IMR-90 (cell line): Measurements from ENCODE around the gene CCL5. TPM values are rescaled to one million over a fixed set of nuclear protein-coding genes. Genes with fewer than 3 reads are reported as not detected.

Experiments
- ATAC-seq: fragments of 200-7000 bp; cut with Tn5 transposase; 2 replicates; pipeline ENCODE4 v1.9.1; 2020; ENCODE audit warnings: low read depth, mild to moderate bottlenecking, moderate library complexity
- BruUV-seq: library from RNA; stranded (reverse); fragments of 400-500 nt; replicated peaks from 2 replicates; lab custom pipeline; 2021; lab: Mats Ljungman, UMichigan
- CTCF ChIA-PET: fragments of 300-600 bp; formaldehyde crosslinking; extraction: SDS; loops from one replicate; lab custom pipeline; 2021; ENCODE audit warnings: antibody characterized with exemption; lab: Yijun Ruan, JAX
- POLR2A ChIA-PET: fragments of 300-600 bp; sonication (Branson Sonifier 250); formaldehyde crosslinking; loops from one replicate; lab custom pipeline; 2022; ENCODE audit warnings: antibody characterized with exemption; ENCODE audit not compliant: unreplicated experiment; lab: Charles Lee
- DNase-seq: peaks from one replicate; pipeline ENCODE4 v3.0.0; 2013
- H2AFZ ChIP-seq: replicated peaks from 2 replicates; pipeline ENCODE3; 2013; ENCODE audit warnings: low read length, mild to moderate bottlenecking; ENCODE audit not compliant: poor library complexity
- H2AK5ac ChIP-seq: 2 replicates; pipeline ENCODE4 v1.6.1; 2013; ENCODE audit warnings: low read depth, low read length, inconsistent platforms
- H2AK9ac ChIP-seq: replicated peaks from 2 replicates; pipeline ENCODE3; 2013; ENCODE audit warnings: mild to moderate bottlenecking, low read depth, low read length, moderate library complexity; ENCODE audit not compliant: poor library complexity
- H2BK120ac ChIP-seq: 2 replicates; pipeline ENCODE4 v1.6.1; 2013; ENCODE audit warnings: low read depth, low read length, inconsistent platforms
- H2BK15ac ChIP-seq: 3 replicates; pipeline ENCODE4 v1.6.1; 2013; ENCODE audit warnings: low read depth, low read length, inconsistent platforms
- H2BK20ac ChIP-seq: 2 replicates; pipeline ENCODE4 v1.6.1; 2013; ENCODE audit warnings: low read depth, mild to moderate bottlenecking, inconsistent platforms, low read length, moderate library complexity
- H2BK5ac ChIP-seq: 2 replicates; pipeline ENCODE4 v1.6.1; 2013; ENCODE audit warnings: mild to moderate bottlenecking, low read depth, low read length, inconsistent platforms; ENCODE audit not compliant: poor library complexity, severe bottlenecking
- H3K14ac ChIP-seq: replicated peaks from 2 replicates; pipeline ENCODE4 v1.6.1; 2013; ENCODE audit warnings: low read depth, low read length, inconsistent platforms
- H3K18ac ChIP-seq: 2 replicates; pipeline ENCODE4 v1.6.1; 2013; ENCODE audit warnings: low read depth, low read length, control low read depth
- H3K23ac ChIP-seq: 2 replicates; pipeline ENCODE4 v1.6.1; 2013; ENCODE audit warnings: low read depth, low read length, inconsistent platforms
- H3K27ac ChIP-seq: 2 replicates; pipeline ENCODE4 v1.5.1; 2013; ENCODE audit warnings: mild to moderate bottlenecking, control low read depth, low read length; ENCODE audit not compliant: insufficient read depth
- H3K27me3 ChIP-seq: 2 replicates; pipeline ENCODE4 v1.6.1; 2013; ENCODE audit warnings: low read length; ENCODE audit not compliant: control insufficient read depth, insufficient read depth
- H3K36me3 ChIP-seq: 2 replicates; pipeline ENCODE4 v1.6.1; 2013; ENCODE audit warnings: low read length, mixed read lengths; ENCODE audit not compliant: control insufficient read depth, insufficient read depth
- H3K4ac ChIP-seq: 2 replicates; pipeline ENCODE4 v1.6.1; 2013; ENCODE audit warnings: low read depth, low read length, inconsistent platforms
- H3K4me1 ChIP-seq: 2 replicates; pipeline ENCODE4 v1.6.1; 2013; ENCODE audit warnings: low read length, mixed read lengths; ENCODE audit not compliant: control insufficient read depth, insufficient read depth
- H3K4me2 ChIP-seq: 2 replicates; pipeline ENCODE4 v1.6.1; 2013; ENCODE audit warnings: low read depth, mild to moderate bottlenecking, control low read depth, low read length, moderate library complexity
- H3K4me3 ChIP-seq: 2 replicates; pipeline ENCODE4 v1.5.1; 2013; ENCODE audit warnings: low read depth, mild to moderate bottlenecking, control low read depth, low read length, moderate library complexity; ENCODE audit not compliant: insufficient read depth
- H3K56ac ChIP-seq: 2 replicates; pipeline ENCODE4 v1.6.1; 2013; ENCODE audit warnings: low read length, inconsistent platforms; ENCODE audit not compliant: insufficient read depth; ENCODE audit errors: extremely low read depth
- H3K79me1 ChIP-seq, 2 experiments: 2 replicates each; pipeline ENCODE4 v1.6.1; 2013; ENCODE audit warnings: low read length in 2 of 2, inconsistent platforms in 1 of 2, low read depth in 1 of 2
- H3K9ac ChIP-seq: 2 replicates; pipeline ENCODE4 v1.6.1; 2013; ENCODE audit warnings: low read depth, low read length, control low read depth
- H3K9me1 ChIP-seq: 2 replicates; pipeline ENCODE4 v1.6.1; 2013; ENCODE audit warnings: low read length, inconsistent platforms; ENCODE audit not compliant: insufficient read depth
- H3K9me3 ChIP-seq: 2 replicates; pipeline ENCODE4 v1.6.1; 2013; ENCODE audit warnings: low read length; ENCODE audit not compliant: control insufficient read depth, insufficient read depth
- H4K20me1 ChIP-seq: 2 replicates; pipeline ENCODE4 v1.6.1; 2013; ENCODE audit warnings: low read length, inconsistent platforms; ENCODE audit not compliant: insufficient read depth
- H4K5ac ChIP-seq: 2 replicates; pipeline ENCODE4 v1.6.1; 2013; ENCODE audit warnings: mild to moderate bottlenecking, low read depth, low read length, control low read depth
- H4K8ac ChIP-seq, 2 experiments: 2 replicates each; pipeline ENCODE4 v1.6.1; 2013; ENCODE audit warnings: low read depth in 2 of 2, low read length in 2 of 2, control low read depth in 1 of 2, inconsistent platforms in 1 of 2
- H4K91ac ChIP-seq: 2 replicates; pipeline ENCODE4 v1.6.1; 2013; ENCODE audit warnings: low read depth, low read length, inconsistent platforms; ENCODE audit not compliant: insufficient read depth
- CEBPB ChIP-seq: IDR thresholded peaks from 2 replicates; pipeline ENCODE4 v1.6.1; 2012; ENCODE audit warnings: low read depth, low read length, improper control_type of control experiment
- CHD1 ChIP-seq: IDR thresholded peaks from 2 replicates; pipeline ENCODE4 v1.6.1; 2012; ENCODE audit warnings: low read depth, low read length, improper control_type of control experiment
- ELK1 ChIP-seq: fragments of 150-350 bp; IDR thresholded peaks from 2 replicates; pipeline ENCODE4 v1.6.1; 2016; ENCODE audit warnings: low read depth, mild to moderate bottlenecking, low read length, moderate library complexity, borderline replicate concordance
- FOS ChIP-seq: fragments of 150-350 bp; IDR thresholded peaks from 2 replicates; pipeline ENCODE4 v1.6.1; 2016; ENCODE audit warnings: low read depth, low read length
- MAFK ChIP-seq: IDR thresholded peaks from 2 replicates; pipeline ENCODE4 v1.6.1; 2012; ENCODE audit warnings: low read depth, low read length, improper control_type of control experiment
- MAZ ChIP-seq: IDR thresholded peaks from 2 replicates; pipeline ENCODE4 v1.6.1; 2012; ENCODE audit warnings: low read depth, mild to moderate bottlenecking, low read length, improper control_type of control experiment, moderate library complexity, borderline replicate concordance
- MXI1 ChIP-seq: IDR thresholded peaks from 2 replicates; pipeline ENCODE4 v1.6.1; 2012; ENCODE audit warnings: low read depth, mild to moderate bottlenecking, low read length, moderate library complexity, borderline replicate concordance
- NFE2L2 ChIP-seq: fragments of 150-350 bp; IDR thresholded peaks from 2 replicates; pipeline ENCODE4 v1.6.1; 2016; ENCODE audit warnings: low read depth, mild to moderate bottlenecking, low read length
- POLR2A ChIP-seq: IDR thresholded peaks from 2 replicates; pipeline ENCODE4 v1.6.1; 2012; ENCODE audit warnings: mild to moderate bottlenecking, low read depth, low read length
- RAD21 ChIP-seq: IDR thresholded peaks from 2 replicates; pipeline ENCODE4 v1.6.1; 2012; ENCODE audit warnings: low read length, improper control_type of control experiment
- RFX5 ChIP-seq: IDR thresholded peaks from 2 replicates; pipeline ENCODE4 v1.8.0; 2012; ENCODE audit warnings: low read depth, mild to moderate bottlenecking, low read length, moderate library complexity
- SMC3 ChIP-seq: fragments of 150-350 bp; IDR thresholded peaks from 2 replicates; pipeline ENCODE4 v1.6.1; 2016; ENCODE audit warnings: low read depth, mild to moderate bottlenecking, antibody characterized with exemption, low read length, moderate library complexity
- WGBS, 2 experiments: methylation state at CpG; one replicate each; pipeline versions ENCODE4 v1.1.5 to v1.1.7; 2013; ENCODE audit warnings: missing lambda C conversion rate in 2 of 2; ENCODE audit not compliant: insufficient read length in 1 of 2; ENCODE audit errors: extremely low coverage in 2 of 2; 5-methylcytosine and 5-hydroxymethylcytosine counted together
- dilution Hi-C: fragments of 300-500 bp; cut with HindIII; formaldehyde crosslinking; loops from one replicate; pipeline ENCODE4 v1.14.3; 2018; ENCODE audit warnings: low sequenced_read_pairs; ENCODE audit not compliant: unreplicated experiment
- in situ Hi-C: fragments of 300-500 bp; cut with MboI; formaldehyde crosslinking; loops from 3 replicates; pipeline ENCODE4 v1.14.3; 2019; ENCODE audit warnings: low sequenced_read_pairs, inconsistent platforms, mixed read lengths
- intact Hi-C: fragments of 100-400 bp; cut with micrococcal nuclease; formaldehyde crosslinking; loops from 2 replicates; pipeline ENCODE4 v1.10.0; 2022
- polyA plus RNA-seq, 3 experiments: library from polyadenylated mRNA; depleted of rRNA; stranded (reverse); fragments of >200 nt; gene quantifications; 2 replicates each; pipeline ENCODE4 v1.2.3, GENCODE V29; 2012; ENCODE audit warnings: low replicate concordance in 1 of 3
- total RNA-seq: library from RNA; depleted of rRNA; stranded (reverse); fragments of >200 nt; gene quantifications from 2 replicates; pipeline ENCODE4 v1.2.3, GENCODE V29; 2012
- TF ChIP-seq, protein P1 (sequence below): fragments of 150-350 bp; IDR thresholded peaks from 2 replicates; pipeline ENCODE4 v1.6.1; 2017; ENCODE audit warnings: mild to moderate bottlenecking, antibody characterized with exemption, low read length, low read depth
- TF ChIP-seq, protein P2 (sequence below): conservative IDR thresholded peaks from 2 replicates; pipeline ENCODE4 v1.5.1; 2012; ENCODE audit warnings: mild to moderate bottlenecking, low read depth, low read length, improper control_type of control experiment

CCL5 gene
- total and polyA plus RNA-seq, 2 of the 4 experiments (the other 2 are of a cell fraction) = not detected

- peaks cover 5 to 11% of the 10 kb centered on the region in 2 experiments; a peak in 2 of 4 replicates for H3K79me1 ChIP-seq
- no peak overlapping the region for H2BK120ac ChIP-seq
- no peak overlapping the region for H4K8ac ChIP-seq
- intact Hi-C loops = no loop called here
- ATAC-seq (peak; percentile 68), DNase-seq (peak; percentile 27)
- no peak overlapping the region for H2AFZ ChIP-seq
- H3K23ac ChIP-seq = no peak overlapping the region
- H3K4me2 ChIP-seq = no peak overlapping the region
- no TSS peak for BruUV-seq
- H2BK15ac ChIP-seq = no peak overlapping the region
- H3K56ac ChIP-seq = no peak overlapping the region
- H3K9me1 ChIP-seq = no peaks in the 10 kb centered on the region
- no peak overlapping the region for H4K91ac ChIP-seq
- in situ Hi-C loops = no loop called here
- H3K9me3 ChIP-seq = no peaks in the 10 kb centered on the region
- peaks cover 65% of the 10 kb centered on the region for H3K36me3 ChIP-seq
- no peak overlapping the region for H3K14ac ChIP-seq
- peaks cover 4% of the 10 kb centered on the region; the same call in 1 of the 2 replicates for H4K20me1 ChIP-seq
- no peak for TF ChIP-seq CEBPB
- no peak for TF ChIP-seq RFX5
- TF ChIP-seq MXI1 = no peak
- no peak for TF ChIP-seq MAZ
- no peak for TF ChIP-seq SMC3
- no peak for TF ChIP-seq NFE2L2
- TF ChIP-seq POLR2A = no peak
- no peak for TF ChIP-seq ELK1
- TF ChIP-seq, protein P1, sequence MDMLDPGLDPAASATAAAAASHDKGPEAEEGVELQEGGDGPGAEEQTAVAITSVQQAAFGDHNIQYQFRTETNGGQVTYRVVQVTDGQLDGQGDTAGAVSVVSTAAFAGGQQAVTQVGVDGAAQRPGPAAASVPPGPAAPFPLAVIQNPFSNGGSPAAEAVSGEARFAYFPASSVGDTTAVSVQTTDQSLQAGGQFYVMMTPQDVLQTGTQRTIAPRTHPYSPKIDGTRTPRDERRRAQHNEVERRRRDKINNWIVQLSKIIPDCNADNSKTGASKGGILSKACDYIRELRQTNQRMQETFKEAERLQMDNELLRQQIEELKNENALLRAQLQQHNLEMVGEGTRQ = no peak
- no peak for TF ChIP-seq MAFK
- TF ChIP-seq RAD21 = no peak
- TF ChIP-seq CHD1 = no peak
- TF ChIP-seq, protein P2, sequence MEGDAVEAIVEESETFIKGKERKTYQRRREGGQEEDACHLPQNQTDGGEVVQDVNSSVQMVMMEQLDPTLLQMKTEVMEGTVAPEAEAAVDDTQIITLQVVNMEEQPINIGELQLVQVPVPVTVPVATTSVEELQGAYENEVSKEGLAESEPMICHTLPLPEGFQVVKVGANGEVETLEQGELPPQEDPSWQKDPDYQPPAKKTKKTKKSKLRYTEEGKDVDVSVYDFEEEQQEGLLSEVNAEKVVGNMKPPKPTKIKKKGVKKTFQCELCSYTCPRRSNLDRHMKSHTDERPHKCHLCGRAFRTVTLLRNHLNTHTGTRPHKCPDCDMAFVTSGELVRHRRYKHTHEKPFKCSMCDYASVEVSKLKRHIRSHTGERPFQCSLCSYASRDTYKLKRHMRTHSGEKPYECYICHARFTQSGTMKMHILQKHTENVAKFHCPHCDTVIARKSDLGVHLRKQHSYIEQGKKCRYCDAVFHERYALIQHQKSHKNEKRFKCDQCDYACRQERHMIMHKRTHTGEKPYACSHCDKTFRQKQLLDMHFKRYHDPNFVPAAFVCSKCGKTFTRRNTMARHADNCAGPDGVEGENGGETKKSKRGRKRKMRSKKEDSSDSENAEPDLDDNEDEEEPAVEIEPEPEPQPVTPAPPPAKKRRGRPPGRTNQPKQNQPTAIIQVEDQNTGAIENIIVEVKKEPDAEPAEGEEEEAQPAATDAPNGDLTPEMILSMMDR = no peak
- TF ChIP-seq FOS = no peak
- no peak overlapping the region for H3K27ac ChIP-seq
- H3K27me3 ChIP-seq = no peaks in the 10 kb centered on the region
- dilution Hi-C loops = no loop called here
- H3K4ac ChIP-seq = no peak overlapping the region
- H3K4me1 ChIP-seq = no peaks in the 10 kb centered on the region
- H2AK5ac ChIP-seq = no peak overlapping the region
- H2BK20ac ChIP-seq = no peak overlapping the region
- no peak overlapping the region for H4K5ac ChIP-seq
- ChIA-PET POLR2A (no interaction called here), CTCF (interaction anchor here (0.7 kb wide), 1 partner anchor 31 kb away, joined by 4 read pairs; no protein-coding TSS in a partner anchor)
- no peak overlapping the region for H3K9ac ChIP-seq
- H3K4me3 ChIP-seq = no peak overlapping the region
- H3K18ac ChIP-seq = no peak overlapping the region
- no CpG with 5 or more reads among the region's 4 CpGs for WGBS, 2 experiments
- no peak overlapping the region for H2BK5ac ChIP-seq
- no peak overlapping the region for H2AK9ac ChIP-seq
Observed at GRCh38 chr17:35841505-35841904, 38.7 kb downstream of the CCL5 start.
